HL-60 (cell line): Measurements from ENCODE around the gene GRID2.

Source experiments
- DNase-seq, 2 experiments: peaks; one replicate each; pipeline ENCODE4 v3.0.0-alpha.2; 2010 to 2020; ENCODE audit warnings: low read depth in 1 of 2, low spot score in 1 of 2
- H3K27ac ChIP-seq: fragments of 250-450 bp; sonication (Bioruptor Pico); replicated peaks from 2 replicates; pipeline ENCODE4 v1.5.1; 2020; ENCODE audit warnings: mild to moderate bottlenecking, moderate library complexity
- H3K27me3 ChIP-seq: fragments of 250-450 bp; sonication (Bioruptor Pico); 2 replicates; pipeline ENCODE4 v1.5.1; 2021; ENCODE audit warnings: mild to moderate bottlenecking, moderate library complexity; ENCODE audit not compliant: insufficient read depth, poor library complexity, severe bottlenecking
- H3K4me3 ChIP-seq: replicated peaks from 2 replicates; pipeline ENCODE4 v1.5.1; 2011; ENCODE audit warnings: mild to moderate bottlenecking, control low read depth, low read length; ENCODE audit not compliant: insufficient read depth
- CTCF ChIP-seq: IDR thresholded peaks from one replicate; pipeline ENCODE4 v1.5.1; 2011; ENCODE audit warnings: low read length, control low read depth, inconsistent platforms; ENCODE audit not compliant: insufficient read depth
- GABPA ChIP-seq: IDR thresholded peaks from 2 replicates; pipeline ENCODE4 v1.6.1; 2012; ENCODE audit warnings: low read depth
- POLR2AphosphoS5 ChIP-seq: IDR thresholded peaks from 2 replicates; pipeline ENCODE4 v1.6.1; 2012; ENCODE audit warnings: low read depth
- SPI1 ChIP-seq: IDR thresholded peaks from 2 replicates; pipeline ENCODE4 v1.6.1; 2012; ENCODE audit warnings: low read depth, mild to moderate bottlenecking, borderline replicate concordance
- TF ChIP-seq, protein P1 (sequence below): IDR thresholded peaks from 2 replicates; pipeline ENCODE4 v1.6.1; 2012; ENCODE audit warnings: low read depth; ENCODE audit not compliant: insufficient replicate concordance

Gene GRID2

DNA sequence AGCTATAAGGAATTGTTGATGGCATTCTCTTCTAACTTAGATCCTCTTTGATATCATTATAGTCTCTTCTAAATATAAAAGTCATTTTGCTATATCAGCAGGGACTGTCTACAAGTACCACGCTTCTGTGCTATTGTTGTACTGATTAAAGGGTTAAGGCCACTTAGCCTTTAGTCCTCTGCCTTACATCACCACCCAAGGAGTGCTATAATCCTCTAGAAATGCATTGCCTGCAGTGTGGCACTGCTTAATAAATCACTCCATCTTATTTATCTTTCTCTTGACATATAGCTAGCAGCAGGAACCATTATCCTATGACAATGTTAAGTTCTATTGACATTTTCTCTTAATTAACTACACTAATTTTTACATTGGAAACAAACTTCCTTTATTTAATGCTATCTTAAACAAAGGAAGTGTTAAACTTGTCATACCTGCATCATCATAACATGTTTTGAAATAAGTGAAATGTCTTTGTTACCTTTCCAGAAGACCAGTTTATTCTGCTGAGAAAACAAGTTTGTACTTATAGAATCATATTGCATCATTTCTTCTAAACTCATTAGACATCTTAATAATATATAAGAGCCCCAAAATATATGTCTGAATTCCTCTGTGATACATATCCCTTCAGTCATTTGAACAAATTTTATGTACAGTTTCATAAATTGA, 1163.9 kb downstream of the GRID2 start:
- TF ChIP-seq, protein P1, sequence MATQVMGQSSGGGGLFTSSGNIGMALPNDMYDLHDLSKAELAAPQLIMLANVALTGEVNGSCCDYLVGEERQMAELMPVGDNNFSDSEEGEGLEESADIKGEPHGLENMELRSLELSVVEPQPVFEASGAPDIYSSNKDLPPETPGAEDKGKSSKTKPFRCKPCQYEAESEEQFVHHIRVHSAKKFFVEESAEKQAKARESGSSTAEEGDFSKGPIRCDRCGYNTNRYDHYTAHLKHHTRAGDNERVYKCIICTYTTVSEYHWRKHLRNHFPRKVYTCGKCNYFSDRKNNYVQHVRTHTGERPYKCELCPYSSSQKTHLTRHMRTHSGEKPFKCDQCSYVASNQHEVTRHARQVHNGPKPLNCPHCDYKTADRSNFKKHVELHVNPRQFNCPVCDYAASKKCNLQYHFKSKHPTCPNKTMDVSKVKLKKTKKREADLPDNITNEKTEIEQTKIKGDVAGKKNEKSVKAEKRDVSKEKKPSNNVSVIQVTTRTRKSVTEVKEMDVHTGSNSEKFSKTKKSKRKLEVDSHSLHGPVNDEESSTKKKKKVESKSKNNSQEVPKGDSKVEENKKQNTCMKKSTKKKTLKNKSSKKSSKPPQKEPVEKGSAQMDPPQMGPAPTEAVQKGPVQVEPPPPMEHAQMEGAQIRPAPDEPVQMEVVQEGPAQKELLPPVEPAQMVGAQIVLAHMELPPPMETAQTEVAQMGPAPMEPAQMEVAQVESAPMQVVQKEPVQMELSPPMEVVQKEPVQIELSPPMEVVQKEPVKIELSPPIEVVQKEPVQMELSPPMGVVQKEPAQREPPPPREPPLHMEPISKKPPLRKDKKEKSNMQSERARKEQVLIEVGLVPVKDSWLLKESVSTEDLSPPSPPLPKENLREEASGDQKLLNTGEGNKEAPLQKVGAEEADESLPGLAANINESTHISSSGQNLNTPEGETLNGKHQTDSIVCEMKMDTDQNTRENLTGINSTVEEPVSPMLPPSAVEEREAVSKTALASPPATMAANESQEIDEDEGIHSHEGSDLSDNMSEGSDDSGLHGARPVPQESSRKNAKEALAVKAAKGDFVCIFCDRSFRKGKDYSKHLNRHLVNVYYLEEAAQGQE, result no peak
- no peak for TF ChIP-seq GABPA
- no peak for TF ChIP-seq POLR2AphosphoS5
- no peak for TF ChIP-seq SPI1
- no peak for TF ChIP-seq CTCF
- Histone ChIP-seq H3K4me3 (no peak overlapping the region), H3K27me3 (no peaks in the 10 kb centered on the region), H3K27ac (no peak overlapping the region)
- DNase-seq, result no peak

DNA sequence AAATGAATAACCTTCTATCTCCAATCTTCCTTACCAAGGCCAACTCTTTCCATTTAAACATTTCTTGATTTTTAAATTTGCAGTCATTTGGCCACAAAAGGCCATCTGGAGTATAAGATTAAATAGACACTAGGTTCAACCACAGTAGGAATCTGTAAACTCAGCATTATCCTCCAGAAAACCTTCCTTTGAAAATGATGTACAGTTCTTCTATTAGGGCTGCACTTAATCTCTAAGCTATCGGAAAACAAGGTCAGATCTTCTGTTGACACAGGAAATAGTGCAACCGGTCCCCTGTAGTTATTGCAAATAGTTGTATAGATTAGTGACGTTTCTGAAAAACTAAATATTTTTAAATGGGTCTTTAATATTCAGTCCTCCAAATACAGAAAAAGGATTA, 1165.8 kb downstream of the GRID2 start:
- no peak for TF ChIP-seq CTCF
- TF ChIP-seq POLR2AphosphoS5, result no peak
- no peak for TF ChIP-seq GABPA
- TF ChIP-seq SPI1, result no peak
- TF ChIP-seq, protein P1, result no peak
- no peak for DNase-seq
- no peak overlapping the region for H3K27ac ChIP-seq
- H3K27me3 ChIP-seq, result no peaks in the 10 kb centered on the region
- no peak overlapping the region for H3K4me3 ChIP-seq

- no peak overlapping the region for H3K27ac ChIP-seq
- no peak overlapping the region for H3K4me3 ChIP-seq
- no peaks in the 10 kb centered on the region for H3K27me3 ChIP-seq
- DNase-seq, result no peak
- TF ChIP-seq GABPA, result no peak
- TF ChIP-seq POLR2AphosphoS5, result no peak
- TF ChIP-seq, protein P1, result no peak
- no peak for TF ChIP-seq CTCF
- no peak for TF ChIP-seq SPI1
Measured at GRCh38 chr4:93475730-93476129, 1172.0 kb downstream of the GRID2 start.
